HepG2 (cell line): ENCODE data around the gene SCAND1. TPM values are rescaled to one million over a fixed set of nuclear protein-coding genes. Genes with fewer than 3 reads are reported as not detected.

Experiments
- E2F2 ChIP-seq: sonication (generic); formaldehyde crosslinking; IDR thresholded peaks from 2 replicates; pipeline ENCODE4 v1.4.0; 2020; ENCODE audit warnings: missing genetic modification reagents, borderline replicate concordance
- ETV6 ChIP-seq: sonication (generic); formaldehyde crosslinking; conservative IDR thresholded peaks from 2 replicates; pipeline ENCODE4 v1.4.0; 2020; ENCODE audit warnings: missing genetic modification reagents
- GPN1 ChIP-seq: sonication (generic); formaldehyde crosslinking; IDR thresholded peaks from 2 replicates; pipeline ENCODE4 v1.5.1; 2020; ENCODE audit warnings: missing genetic modification reagents, borderline replicate concordance
- HNF4G ChIP-seq, 2 experiments: sonication (generic) in 1 of 2; formaldehyde crosslinking in 1 of 2; IDR thresholded peaks; 2 replicates each; pipeline versions ENCODE4 v1.4.0 to v1.6.1; 2011 to 2020; ENCODE audit warnings: borderline replicate concordance in 2 of 2, low read depth in 2 of 2, mild to moderate bottlenecking in 2 of 2, low read length in 1 of 2, missing genetic modification reagents in 1 of 2, moderate library complexity in 1 of 2
- HOXD1 ChIP-seq: sonication (generic); formaldehyde crosslinking; IDR thresholded peaks from 2 replicates; pipeline ENCODE4 v1.5.0; 2020; ENCODE audit warnings: missing genetic modification reagents
- MLLT10 ChIP-seq: sonication (generic); formaldehyde crosslinking; IDR thresholded peaks from 2 replicates; pipeline ENCODE4 v1.4.0; 2020; ENCODE audit warnings: missing genetic modification reagents
- MYPOP ChIP-seq: sonication (generic); formaldehyde crosslinking; IDR thresholded peaks from 2 replicates; pipeline ENCODE4 v1.8.1; 2023; ENCODE audit warnings: mild to moderate bottlenecking, moderate library complexity, missing genetic modification reagents
- PBX2 ChIP-seq: IDR thresholded peaks from 2 replicates; pipeline ENCODE4 v1.6.1; 2016; ENCODE audit warnings: control low read depth
- SMC3 ChIP-seq: IDR thresholded peaks from 2 replicates; pipeline ENCODE4 v1.6.1; 2011; ENCODE audit warnings: low read length, improper control_type of control experiment
- STAT6 ChIP-seq: sonication (generic); formaldehyde crosslinking; IDR thresholded peaks from 2 replicates; pipeline ENCODE4 v1.4.0; 2020; ENCODE audit warnings: missing genetic modification reagents, mild to moderate bottlenecking, borderline replicate concordance
- ZBTB3 ChIP-seq: sonication (generic); formaldehyde crosslinking; IDR thresholded peaks from 2 replicates; pipeline ENCODE4 v1.4.0; 2020; ENCODE audit warnings: low read depth, mild to moderate bottlenecking, moderate library complexity, missing genetic modification reagents, borderline replicate concordance
- ZNF274 ChIP-seq: sonication (generic); formaldehyde crosslinking; IDR thresholded peaks from 2 replicates; pipeline ENCODE4 v1.5.1; 2020; ENCODE audit warnings: mild to moderate bottlenecking, missing genetic modification reagents
- ZNF281 ChIP-seq: sonication (generic); formaldehyde crosslinking; IDR thresholded peaks from 2 replicates; pipeline ENCODE4 v1.4.0; 2020; ENCODE audit warnings: missing genetic modification reagents, borderline replicate concordance
- ZNF557 ChIP-seq: sonication (generic); formaldehyde crosslinking; IDR thresholded peaks from 2 replicates; pipeline ENCODE4 v1.4.0; 2020; ENCODE audit warnings: missing genetic modification reagents
- ZNF724P ChIP-seq: sonication (generic); formaldehyde crosslinking; IDR thresholded peaks from 2 replicates; pipeline ENCODE4 v1.8.0; 2022; ENCODE audit warnings: missing genetic modification reagents, borderline replicate concordance
- ZNF879 ChIP-seq: sonication (generic); formaldehyde crosslinking; IDR thresholded peaks from 2 replicates; pipeline ENCODE4 v1.8.1; 2023; ENCODE audit warnings: missing genetic modification reagents
- polyA plus RNA-seq, 8 experiments: library from polyadenylated mRNA; depleted of rRNA in 3 of 8; stranded (reverse) in 7 of 8; unstranded in 1 of 8; fragments of >200 nt; fragmentation: Illumina TruSeq in 4 of 8; extraction: Trizol in 4 of 8; gene quantifications; 2 replicates each; pipeline versions ENCODE4 v1.2.1 to v1.2.3, GENCODE V29; 2011 to 2016; ENCODE audit warnings: low read depth in 4 of 8, missing spikeins in 1 of 8, mixed read lengths in 1 of 8; ENCODE audit not compliant: insufficient read depth in 1 of 8
- total RNA-seq, 5 experiments: library from RNA; depleted of rRNA; stranded (reverse); fragments of >200 nt; fragmentation: Illumina TruSeq; extraction: Trizol; gene quantifications; 2 replicates each; pipeline ENCODE4 v1.2.3, GENCODE V29; 2016; ENCODE audit warnings: low read depth in 1 of 5

The SCAND1 gene
- total and polyA plus RNA-seq, 2 of the 13 experiments (the other 11 are each of a cell fraction or from before 2014, with no cell fraction given), result 19.3 to 109 TPM

- TF ChIP-seq ZNF557 (CRISPR knock-in tag) (0 out of 2 replicates have a peak, but pooled peaks have one; percentile 15), ZNF879 (CRISPR knock-in tag) (peak; percentile 25; the same call in 1 of the 2 replicates), ZBTB3 (CRISPR knock-in tag) (peak; percentile 61; the same call in 1 of the 2 replicates), GPN1 (CRISPR knock-in tag) (peak; percentile 83), ZNF281 (CRISPR knock-in tag) (no peak), STAT6 (CRISPR knock-in tag) (no peak; the same call in 1 of the 2 replicates), HOXD1 (CRISPR knock-in tag) (peak; percentile 67; the same call in 1 of the 2 replicates), HNF4G (IDR thresholded peaks at IDR 0.05; ENCODE audit: borderline replicate concordance, low read depth, low read length) (no peak), HNF4G (CRISPR knock-in tag; IDR thresholded peaks at IDR 0.05; ENCODE audit: borderline replicate concordance, low read depth) (no peak; the same call in 1 of the 2 replicates), E2F2 (CRISPR knock-in tag) (peak; percentile 44; the same call in 1 of the 2 replicates), ETV6 (CRISPR knock-in tag) (no peak; the same call in none of the 2 replicates), ZNF274 (CRISPR knock-in tag) (peak; percentile 89; the same call in 1 of the 2 replicates), SMC3 (no peak), ZNF724P (CRISPR knock-in tag) (0 out of 2 replicates have a peak, but pooled peaks have one; percentile 92), MLLT10 (CRISPR knock-in tag) (0 out of 2 replicates have a peak, but pooled peaks have one; percentile 42), MYPOP (no peak), PBX2 (peak; percentile 10; the same call in 1 of the 2 replicates)
These were observed 709 bp downstream of the SCAND1 start (continued) for GRCh38 chr20:35953387-35954199.
